ENCODE results near the gene NOS1AP.

Gene NOS1AP

DNA sequence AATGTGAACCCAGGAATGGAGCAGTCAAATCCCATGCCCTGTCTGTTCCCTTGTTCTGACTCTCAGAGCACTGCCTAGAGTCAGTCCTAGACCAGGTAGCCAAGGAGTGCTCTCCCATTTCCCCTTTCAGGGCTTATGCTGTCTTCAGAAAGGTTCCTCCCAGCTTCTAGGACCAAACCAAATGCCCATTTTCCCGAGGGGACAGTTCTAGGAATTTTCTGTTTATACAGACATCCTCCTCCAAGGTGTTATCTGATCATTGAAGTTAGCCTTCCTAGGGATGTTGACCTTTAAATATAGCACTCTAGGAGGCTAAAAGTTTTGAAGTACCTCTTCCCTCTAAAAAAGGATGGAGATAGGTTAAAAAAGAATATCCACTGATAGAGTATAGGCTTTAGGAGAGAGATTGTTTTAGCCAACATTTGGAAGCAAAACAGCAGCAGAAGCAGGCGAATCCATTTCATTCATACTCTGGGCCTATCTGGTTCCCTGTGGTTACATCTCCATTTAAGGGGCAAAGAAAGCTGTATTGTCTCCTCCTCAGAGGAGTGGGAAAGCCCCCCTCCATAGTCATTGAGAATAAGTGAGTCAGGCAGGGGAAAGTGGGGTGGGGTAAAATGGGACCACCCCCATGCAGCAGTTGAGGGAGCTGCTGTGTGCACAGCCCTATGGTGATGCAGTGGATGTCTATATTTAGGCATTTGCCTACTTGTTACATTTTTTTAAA, 180.7 kb downstream of the NOS1AP start:
- H3K4me1 ChIP-seq (ENCODE audit: control insufficient read depth, insufficient read depth, low read length, unreplicated experiment) = no peaks in the 10 kb centered on the region
- H3K4me3 ChIP-seq (ENCODE audit: low read depth, low read length) = no peak overlapping the region
- H3K27ac ChIP-seq (ENCODE audit: low read depth, low read length) = no peak overlapping the region
- no peak overlapping the region for H2AFZ ChIP-seq (ENCODE audit: low read length, unreplicated experiment)
- H3K27me3 ChIP-seq (ENCODE audit: insufficient read depth, low read length) = peaks cover 16% of the 10 kb centered on the region
- H3K79me2 ChIP-seq (ENCODE audit: control insufficient read depth, insufficient read depth, low read length, unreplicated experiment) = no peaks in the 10 kb centered on the region
- H3K36me3 ChIP-seq (ENCODE audit: insufficient read depth, low read length) = no peaks in the 10 kb centered on the region

DNA sequence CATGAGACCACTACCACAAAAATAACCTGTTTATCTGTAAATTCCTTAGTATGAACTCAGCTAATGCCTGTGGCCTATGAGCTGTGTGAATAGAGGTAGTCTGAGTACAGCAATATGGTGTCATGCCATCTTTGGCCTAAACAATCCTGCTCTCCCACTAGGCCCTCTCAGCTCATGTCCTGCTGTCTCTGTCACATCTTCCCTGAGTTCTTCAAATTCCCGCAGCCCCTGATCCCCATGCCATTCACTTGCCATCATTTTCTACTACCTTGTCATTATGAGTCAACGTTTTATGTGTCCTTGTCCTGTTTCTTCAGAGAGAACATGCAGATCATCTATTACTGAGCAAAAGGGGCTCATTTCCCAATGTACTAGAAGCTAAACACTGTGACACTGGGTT, 181.6 kb downstream of the NOS1AP start:
- H3K4me3 ChIP-seq (ENCODE audit: low read depth, low read length) = no peak overlapping the region
- H3K79me2 ChIP-seq (ENCODE audit: control insufficient read depth, insufficient read depth, low read length, unreplicated experiment) = no peaks in the 10 kb centered on the region
- H3K27ac ChIP-seq (ENCODE audit: low read depth, low read length) = no peak overlapping the region
- no peaks in the 10 kb centered on the region for H3K36me3 ChIP-seq (ENCODE audit: insufficient read depth, low read length)
- H3K4me1 ChIP-seq (ENCODE audit: control insufficient read depth, insufficient read depth, low read length, unreplicated experiment) = no peaks in the 10 kb centered on the region
- H3K27me3 ChIP-seq (ENCODE audit: insufficient read depth, low read length) = peaks cover 7% of the 10 kb centered on the region; the same call in 1 of the 2 replicates
- H2AFZ ChIP-seq (ENCODE audit: low read length, unreplicated experiment) = no peak overlapping the region

DNA sequence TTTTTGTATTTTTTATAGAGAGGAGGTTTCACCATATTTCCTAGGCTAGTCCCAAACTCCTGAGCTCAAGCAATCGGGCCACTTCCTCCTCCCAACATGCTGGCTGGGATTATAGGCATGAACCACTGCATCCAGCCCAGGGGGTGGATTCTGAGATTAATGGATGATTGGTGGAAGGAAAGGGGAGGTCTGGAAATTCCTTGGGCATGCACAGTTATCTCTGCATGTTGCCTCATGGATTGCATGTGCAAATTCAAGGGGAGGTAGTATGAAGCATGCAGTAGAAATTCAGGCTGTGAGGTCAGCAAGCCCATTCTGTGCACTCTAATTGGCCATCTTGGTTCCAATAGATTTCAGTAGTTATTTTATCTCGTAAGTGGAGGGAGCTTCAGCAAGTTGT, 182.7 kb downstream of the NOS1AP start:
- Histone ChIP-seq H3K4me1 (ENCODE audit: control insufficient read depth, insufficient read depth, low read length, unreplicated experiment) (no peaks in the 10 kb centered on the region), H3K36me3 (ENCODE audit: insufficient read depth, low read length) (no peaks in the 10 kb centered on the region), H3K27ac (ENCODE audit: low read depth, low read length) (no peak overlapping the region), H3K79me2 (ENCODE audit: control insufficient read depth, insufficient read depth, low read length, unreplicated experiment) (no peaks in the 10 kb centered on the region), H3K4me3 (ENCODE audit: low read depth, low read length) (no peak overlapping the region), H3K27me3 (ENCODE audit: insufficient read depth, low read length) (peaks cover 2% of the 10 kb centered on the region; the same call in 1 of the 2 replicates), H2AFZ (ENCODE audit: low read length, unreplicated experiment) (no peak overlapping the region)

DNA sequence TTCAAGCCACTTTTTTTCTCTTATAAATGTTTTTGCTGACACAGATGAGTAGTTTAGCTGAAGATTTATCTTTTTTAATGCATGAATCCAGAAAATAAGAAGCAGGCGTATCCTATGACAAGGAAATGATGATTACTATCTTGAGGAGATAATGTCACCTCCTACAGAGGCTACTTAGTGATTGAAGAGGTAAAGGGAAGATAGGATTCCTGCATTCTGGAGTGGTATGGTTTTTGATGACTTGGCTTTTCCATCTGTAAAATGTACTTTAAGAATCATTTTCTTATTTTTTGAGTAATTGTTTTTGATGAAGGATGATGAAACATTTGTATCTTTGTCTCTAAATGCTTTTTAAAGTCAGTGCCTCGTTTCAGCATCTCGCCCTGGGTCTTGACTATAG, 184.3 kb downstream of the NOS1AP start:
- Histone ChIP-seq H3K4me3 (ENCODE audit: low read depth, low read length) (no peak overlapping the region), H3K36me3 (ENCODE audit: insufficient read depth, low read length) (no peaks in the 10 kb centered on the region), H3K27ac (ENCODE audit: low read depth, low read length) (no peak overlapping the region), H2AFZ (ENCODE audit: low read length, unreplicated experiment) (no peak overlapping the region), H3K27me3 (ENCODE audit: insufficient read depth, low read length) (peaks cover 5% of the 10 kb centered on the region; the same call in 1 of the 2 replicates), H3K79me2 (ENCODE audit: control insufficient read depth, insufficient read depth, low read length, unreplicated experiment) (no peaks in the 10 kb centered on the region), H3K4me1 (ENCODE audit: control insufficient read depth, insufficient read depth, low read length, unreplicated experiment) (no peaks in the 10 kb centered on the region)

DNA sequence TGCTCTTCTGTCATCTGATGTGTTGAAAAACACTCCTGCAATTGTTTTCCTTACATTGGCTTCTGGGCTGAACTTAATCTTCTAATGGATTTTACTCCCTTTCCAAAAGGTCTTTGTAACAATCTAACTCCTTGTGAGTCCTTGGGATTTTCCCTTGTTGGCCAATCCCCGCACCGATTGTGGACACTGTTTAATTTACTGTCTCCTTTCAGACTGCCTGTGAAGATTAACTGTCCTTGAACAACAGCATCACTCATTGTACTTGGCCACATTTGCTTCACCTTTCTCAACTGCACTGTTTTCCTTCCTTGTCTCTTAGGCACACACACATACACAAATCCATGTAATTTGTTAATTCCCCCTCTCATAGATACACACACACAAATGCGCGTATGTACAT, 186.8 kb downstream of the NOS1AP start:
- H3K4me3 ChIP-seq (ENCODE audit: low read depth, low read length) = no peak overlapping the region
- H2AFZ ChIP-seq (ENCODE audit: low read length, unreplicated experiment) = no peak overlapping the region
- H3K27me3 ChIP-seq (ENCODE audit: insufficient read depth, low read length) = peaks cover 21% of the 10 kb centered on the region
- no peaks in the 10 kb centered on the region for H3K79me2 ChIP-seq (ENCODE audit: control insufficient read depth, insufficient read depth, low read length, unreplicated experiment)
- no peaks in the 10 kb centered on the region for H3K36me3 ChIP-seq (ENCODE audit: insufficient read depth, low read length)
- H3K4me1 ChIP-seq (ENCODE audit: control insufficient read depth, insufficient read depth, low read length, unreplicated experiment) = no peaks in the 10 kb centered on the region
- no peak overlapping the region for H3K27ac ChIP-seq (ENCODE audit: low read depth, low read length)

DNA sequence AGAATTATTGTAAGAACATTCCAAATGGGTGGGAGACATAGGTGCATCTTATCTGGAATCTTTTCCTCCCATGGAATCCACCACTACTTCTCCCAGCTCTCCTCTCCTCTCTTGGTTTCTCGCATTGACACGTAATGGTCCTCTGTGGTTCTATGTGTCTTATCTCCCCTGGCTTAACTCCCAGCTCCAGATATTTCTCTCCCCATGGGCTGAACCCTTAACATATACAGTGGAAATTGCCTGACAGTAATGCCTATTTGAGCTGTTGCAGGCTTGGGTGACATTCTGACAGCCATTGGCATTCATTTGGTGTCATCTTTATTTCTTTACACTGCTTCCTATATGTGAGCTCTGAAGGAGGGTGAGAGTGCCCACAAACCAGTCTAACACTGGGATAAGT, 188.9 kb downstream of the NOS1AP start:
- Histone ChIP-seq H3K27ac (ENCODE audit: low read depth, low read length) (no peak overlapping the region), H3K36me3 (ENCODE audit: insufficient read depth, low read length) (no peaks in the 10 kb centered on the region), H3K4me3 (ENCODE audit: low read depth, low read length) (no peak overlapping the region), H3K79me2 (ENCODE audit: control insufficient read depth, insufficient read depth, low read length, unreplicated experiment) (no peaks in the 10 kb centered on the region), H3K4me1 (ENCODE audit: control insufficient read depth, insufficient read depth, low read length, unreplicated experiment) (no peaks in the 10 kb centered on the region), H3K27me3 (ENCODE audit: insufficient read depth, low read length) (peaks cover 41% of the 10 kb centered on the region), H2AFZ (ENCODE audit: low read length, unreplicated experiment) (no peak overlapping the region)

DNA sequence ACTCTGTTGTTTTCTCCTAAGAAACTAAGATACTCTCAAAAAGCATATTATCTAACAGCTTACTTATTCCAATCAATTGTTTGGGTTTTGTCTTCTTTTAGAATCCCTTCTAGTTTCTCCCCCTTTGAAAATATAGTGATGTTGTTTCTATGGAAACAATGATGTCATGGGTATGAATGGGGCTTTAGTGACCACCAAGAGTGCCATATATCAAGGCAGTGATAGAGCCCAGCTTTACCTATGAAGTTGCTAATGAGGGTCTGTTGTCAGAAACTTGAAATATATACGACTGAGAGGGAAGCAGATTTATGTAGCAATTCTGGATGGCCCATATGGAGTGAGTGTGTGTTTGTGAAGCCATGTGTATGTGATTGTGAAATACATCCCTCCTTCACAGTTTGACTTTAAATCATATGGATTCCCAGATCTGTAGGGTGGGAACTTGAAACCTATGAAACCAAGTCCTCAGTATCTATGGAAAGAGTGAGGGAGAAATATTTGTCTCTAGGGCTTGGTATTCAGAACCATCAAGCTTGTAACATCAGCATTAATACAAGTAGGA, 190.5 kb downstream of the NOS1AP start:
- H3K27ac ChIP-seq (ENCODE audit: low read depth, low read length) = no peak overlapping the region
- peaks cover 48% of the 10 kb centered on the region for H3K27me3 ChIP-seq (ENCODE audit: insufficient read depth, low read length)
- H3K36me3 ChIP-seq (ENCODE audit: insufficient read depth, low read length) = no peaks in the 10 kb centered on the region
- H3K4me1 ChIP-seq (ENCODE audit: control insufficient read depth, insufficient read depth, low read length, unreplicated experiment) = no peaks in the 10 kb centered on the region
- no peak overlapping the region for H2AFZ ChIP-seq (ENCODE audit: low read length, unreplicated experiment)
- H3K79me2 ChIP-seq (ENCODE audit: control insufficient read depth, insufficient read depth, low read length, unreplicated experiment) = no peaks in the 10 kb centered on the region
- no peak overlapping the region for H3K4me3 ChIP-seq (ENCODE audit: low read depth, low read length)

DNA sequence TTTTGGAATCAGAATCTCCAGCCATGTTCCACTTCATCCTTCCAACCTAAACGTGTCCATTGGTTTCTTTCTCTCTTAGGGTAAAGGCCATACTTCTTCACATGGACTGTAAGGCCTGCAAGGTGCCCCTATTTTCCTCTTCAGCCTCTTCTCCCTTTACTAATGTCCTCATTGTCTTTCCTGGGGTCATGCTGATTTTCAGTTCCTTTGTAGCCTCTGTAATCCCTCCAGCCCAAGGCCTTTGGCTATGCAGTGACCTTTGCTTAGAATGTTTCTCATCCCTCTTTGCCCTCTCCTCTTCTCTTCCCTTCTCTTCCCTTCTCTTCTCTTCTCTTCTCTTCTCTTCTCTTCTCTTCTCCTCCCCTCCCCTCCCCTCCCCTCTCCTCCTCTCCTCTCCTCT, 194.6 kb downstream of the NOS1AP start:
- no peaks in the 10 kb centered on the region for H3K4me1 ChIP-seq (ENCODE audit: control insufficient read depth, insufficient read depth, low read length, unreplicated experiment)
- peaks cover 40% of the 10 kb centered on the region for H3K27me3 ChIP-seq (ENCODE audit: insufficient read depth, low read length)
- H2AFZ ChIP-seq (ENCODE audit: low read length, unreplicated experiment) = no peak overlapping the region
- no peaks in the 10 kb centered on the region for H3K79me2 ChIP-seq (ENCODE audit: control insufficient read depth, insufficient read depth, low read length, unreplicated experiment)
- H3K27ac ChIP-seq (ENCODE audit: low read depth, low read length) = no peak overlapping the region
- no peaks in the 10 kb centered on the region for H3K36me3 ChIP-seq (ENCODE audit: insufficient read depth, low read length)
- no peak overlapping the region for H3K4me3 ChIP-seq (ENCODE audit: low read depth, low read length)

DNA sequence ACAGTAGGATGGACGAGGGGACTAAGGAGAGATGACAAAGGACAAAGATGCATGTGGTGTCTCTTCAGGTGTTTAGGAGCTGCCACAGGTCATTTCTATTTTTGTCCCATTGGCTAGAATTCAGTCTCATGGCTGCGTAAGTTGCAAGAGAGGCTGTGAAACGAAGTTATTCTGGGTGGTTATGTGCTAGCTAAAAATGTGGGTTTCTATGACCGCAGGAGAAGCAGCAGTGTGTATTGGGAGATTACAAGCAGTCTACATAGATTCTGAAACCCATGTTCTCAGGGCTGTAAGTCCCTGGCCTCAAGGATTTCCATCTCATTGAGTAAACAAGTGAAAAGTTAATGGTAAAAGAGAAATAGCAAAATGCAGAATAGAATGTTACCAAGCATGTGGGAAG, 196.5 kb downstream of the NOS1AP start:
- H3K27ac ChIP-seq (ENCODE audit: low read depth, low read length) = no peak overlapping the region
- H3K4me3 ChIP-seq (ENCODE audit: low read depth, low read length) = no peak overlapping the region
- peaks cover 30% of the 10 kb centered on the region for H3K27me3 ChIP-seq (ENCODE audit: insufficient read depth, low read length)
- H3K79me2 ChIP-seq (ENCODE audit: control insufficient read depth, insufficient read depth, low read length, unreplicated experiment) = no peaks in the 10 kb centered on the region
- H2AFZ ChIP-seq (ENCODE audit: low read length, unreplicated experiment) = no peak overlapping the region
- no peaks in the 10 kb centered on the region for H3K36me3 ChIP-seq (ENCODE audit: insufficient read depth, low read length)
- no peaks in the 10 kb centered on the region for H3K4me1 ChIP-seq (ENCODE audit: control insufficient read depth, insufficient read depth, low read length, unreplicated experiment)

DNA sequence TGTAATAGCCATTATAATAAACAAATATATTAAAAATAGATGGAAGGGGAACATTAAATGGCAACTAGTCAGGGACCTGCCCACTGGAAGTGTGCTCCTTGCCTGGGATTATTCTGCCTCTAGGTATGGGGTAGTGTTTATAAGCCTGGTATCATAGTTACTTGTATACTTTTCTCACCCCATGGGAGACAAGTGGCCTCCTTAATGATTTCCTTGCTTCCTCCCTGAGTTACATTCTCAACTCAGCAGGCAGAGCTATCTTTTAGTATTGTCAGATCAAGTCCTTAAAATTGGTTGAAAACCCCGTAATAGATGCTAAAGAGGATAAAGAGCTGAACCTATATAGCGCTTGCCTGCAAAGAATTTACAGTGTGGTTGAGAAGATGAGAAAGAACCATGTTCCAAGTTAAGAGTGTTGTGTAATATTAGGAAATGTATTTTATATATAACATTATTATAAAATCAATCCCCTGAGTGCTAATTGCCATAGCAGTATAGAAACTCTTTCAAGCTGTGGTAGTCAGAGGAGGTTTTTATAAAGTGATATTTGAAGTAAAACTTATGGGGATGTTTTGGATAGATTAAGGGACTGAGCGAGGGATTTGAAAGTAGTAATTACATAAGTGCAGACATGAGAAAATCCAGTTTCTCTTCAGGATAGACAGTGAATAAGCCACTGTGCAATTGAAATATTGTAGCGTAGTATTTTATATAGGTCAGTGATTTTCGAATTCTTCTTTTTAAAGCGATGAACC, 200.7 kb downstream of the NOS1AP start:
- Histone ChIP-seq H3K27ac (ENCODE audit: low read depth, low read length) (no peak overlapping the region), H3K79me2 (ENCODE audit: control insufficient read depth, insufficient read depth, low read length, unreplicated experiment) (no peaks in the 10 kb centered on the region), H2AFZ (ENCODE audit: low read length, unreplicated experiment) (no peak overlapping the region), H3K4me3 (ENCODE audit: low read depth, low read length) (no peak overlapping the region), H3K4me1 (ENCODE audit: control insufficient read depth, insufficient read depth, low read length, unreplicated experiment) (no peaks in the 10 kb centered on the region), H3K27me3 (ENCODE audit: insufficient read depth, low read length) (no peaks in the 10 kb centered on the region), H3K36me3 (ENCODE audit: insufficient read depth, low read length) (no peaks in the 10 kb centered on the region)

DNA sequence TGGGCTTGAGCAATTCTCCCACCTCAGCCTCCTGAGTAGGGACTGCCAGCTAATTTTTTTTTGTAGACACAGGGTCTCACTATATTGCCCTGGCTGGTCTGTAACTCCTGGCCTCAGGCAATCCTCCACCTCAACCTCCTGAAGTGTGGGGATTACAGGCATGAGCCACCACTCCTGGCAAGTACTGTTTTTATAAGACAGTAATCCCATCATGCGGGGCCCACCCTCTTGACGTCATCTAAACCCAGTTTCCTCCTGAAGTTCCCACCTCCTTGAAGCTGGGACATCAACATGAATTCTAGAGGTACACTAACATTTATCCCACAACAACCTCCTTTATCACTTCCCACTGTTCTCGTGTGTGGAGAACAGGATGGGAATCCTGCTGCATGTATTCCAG, 202.5 kb downstream of the NOS1AP start:
- Histone ChIP-seq H2AFZ (ENCODE audit: low read length, unreplicated experiment) (no peak overlapping the region), H3K4me3 (ENCODE audit: low read depth, low read length) (no peak overlapping the region), H3K79me2 (ENCODE audit: control insufficient read depth, insufficient read depth, low read length, unreplicated experiment) (no peaks in the 10 kb centered on the region), H3K27me3 (ENCODE audit: insufficient read depth, low read length) (no peaks in the 10 kb centered on the region), H3K36me3 (ENCODE audit: insufficient read depth, low read length) (no peaks in the 10 kb centered on the region), H3K27ac (ENCODE audit: low read depth, low read length) (no peak overlapping the region), H3K4me1 (ENCODE audit: control insufficient read depth, insufficient read depth, low read length, unreplicated experiment) (no peaks in the 10 kb centered on the region)

Data from ACC112 (cell line).